GM20000 (cell line): ENCODE data around the gene ZSCAN5A.
"Not testable (repeated sequence)": the region's sequence is repeated elsewhere in the genome, so short reads cannot be mapped to it uniquely, and the experiment has no call there.

Experiments used
- DNase-seq: peaks from one replicate; pipeline ENCODE4 v3.0.0; 2012; ENCODE audit warnings: low spot score
- TF ChIP-seq, protein P1 (sequence below): IDR thresholded peaks from 2 replicates; pipeline ENCODE4 v1.5.1; 2012; ENCODE audit warnings: mild to moderate bottlenecking, control low read depth; ENCODE audit errors: extremely low read depth, missing control alignments

The ZSCAN5A gene

DNA sequence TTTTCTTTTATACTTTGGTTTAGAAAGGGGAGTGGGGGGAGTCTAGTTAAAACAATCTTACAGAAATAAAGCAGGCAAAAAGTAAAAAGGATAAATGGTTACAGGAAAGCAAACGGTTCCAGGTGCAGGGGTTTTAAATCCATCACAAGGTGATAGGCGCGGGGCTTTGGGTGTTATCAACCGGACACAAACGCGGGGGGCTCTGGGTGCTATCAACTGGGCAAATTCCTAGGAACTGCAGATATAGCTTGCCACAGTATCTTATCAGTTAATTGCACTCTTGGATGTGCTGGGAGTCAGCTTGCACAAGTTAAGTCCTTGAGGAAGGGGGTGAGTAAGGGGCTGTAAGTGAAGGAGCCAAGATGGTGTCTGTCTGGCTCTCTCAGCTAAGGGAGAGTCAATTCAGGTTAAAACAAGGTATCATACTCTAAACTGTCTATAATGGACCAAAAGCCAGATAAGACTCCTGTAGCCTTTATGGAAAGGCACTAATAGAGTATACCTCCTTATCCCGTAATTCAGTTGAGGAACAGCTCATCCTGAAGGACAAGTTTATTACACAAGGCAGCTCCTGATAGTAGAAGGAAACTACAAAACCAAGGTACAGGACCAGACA is 32.6 kb upstream of the ZSCAN5A start:
- TF ChIP-seq, protein P1, sequence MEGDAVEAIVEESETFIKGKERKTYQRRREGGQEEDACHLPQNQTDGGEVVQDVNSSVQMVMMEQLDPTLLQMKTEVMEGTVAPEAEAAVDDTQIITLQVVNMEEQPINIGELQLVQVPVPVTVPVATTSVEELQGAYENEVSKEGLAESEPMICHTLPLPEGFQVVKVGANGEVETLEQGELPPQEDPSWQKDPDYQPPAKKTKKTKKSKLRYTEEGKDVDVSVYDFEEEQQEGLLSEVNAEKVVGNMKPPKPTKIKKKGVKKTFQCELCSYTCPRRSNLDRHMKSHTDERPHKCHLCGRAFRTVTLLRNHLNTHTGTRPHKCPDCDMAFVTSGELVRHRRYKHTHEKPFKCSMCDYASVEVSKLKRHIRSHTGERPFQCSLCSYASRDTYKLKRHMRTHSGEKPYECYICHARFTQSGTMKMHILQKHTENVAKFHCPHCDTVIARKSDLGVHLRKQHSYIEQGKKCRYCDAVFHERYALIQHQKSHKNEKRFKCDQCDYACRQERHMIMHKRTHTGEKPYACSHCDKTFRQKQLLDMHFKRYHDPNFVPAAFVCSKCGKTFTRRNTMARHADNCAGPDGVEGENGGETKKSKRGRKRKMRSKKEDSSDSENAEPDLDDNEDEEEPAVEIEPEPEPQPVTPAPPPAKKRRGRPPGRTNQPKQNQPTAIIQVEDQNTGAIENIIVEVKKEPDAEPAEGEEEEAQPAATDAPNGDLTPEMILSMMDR, result no peak
- no peak for DNase-seq

DNA sequence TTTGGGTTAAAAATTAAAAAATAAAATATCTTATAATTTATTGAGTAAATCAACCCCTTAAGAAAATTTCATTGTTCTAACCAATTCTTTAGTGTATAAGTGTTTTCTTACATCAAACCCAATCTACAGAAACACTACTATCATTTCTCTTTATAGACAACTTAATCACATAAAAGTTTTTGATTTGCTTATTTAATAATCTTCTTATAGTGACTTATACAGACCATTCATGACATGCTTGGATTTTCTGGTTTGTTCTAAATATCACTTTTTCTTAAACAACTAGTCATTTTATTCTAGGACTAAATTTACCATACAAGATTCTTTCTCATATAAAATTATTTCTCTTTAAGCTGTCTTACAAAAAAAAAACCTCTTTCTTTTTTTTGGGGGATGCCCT is 27.3 kb upstream of the ZSCAN5A start:
- no peak for DNase-seq

DNA sequence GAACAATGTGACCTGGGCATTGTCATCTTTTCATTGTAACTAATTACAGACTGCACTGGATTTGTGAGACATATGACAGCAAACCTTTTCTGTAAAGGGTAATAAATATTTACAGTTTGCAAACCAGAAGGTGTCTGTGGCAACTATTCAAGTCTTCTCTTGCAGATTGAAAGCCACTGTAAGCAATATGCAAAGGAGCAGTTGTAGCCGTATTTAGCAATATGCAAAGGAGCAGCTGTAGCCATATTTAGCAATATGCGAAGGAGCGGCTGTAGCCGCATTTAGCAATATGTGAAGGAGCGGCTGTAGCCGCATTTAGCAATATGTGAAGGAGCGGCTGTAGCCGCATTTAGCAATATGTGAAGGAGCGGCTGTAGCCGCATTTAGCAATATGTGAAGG is 24.4 kb upstream of the ZSCAN5A start:
- DNase-seq, result not testable (repeated sequence)

More for the DNA sequence above, 27.3 kb upstream of the ZSCAN5A start:
- TF ChIP-seq, protein P1, result no peak

DNA sequence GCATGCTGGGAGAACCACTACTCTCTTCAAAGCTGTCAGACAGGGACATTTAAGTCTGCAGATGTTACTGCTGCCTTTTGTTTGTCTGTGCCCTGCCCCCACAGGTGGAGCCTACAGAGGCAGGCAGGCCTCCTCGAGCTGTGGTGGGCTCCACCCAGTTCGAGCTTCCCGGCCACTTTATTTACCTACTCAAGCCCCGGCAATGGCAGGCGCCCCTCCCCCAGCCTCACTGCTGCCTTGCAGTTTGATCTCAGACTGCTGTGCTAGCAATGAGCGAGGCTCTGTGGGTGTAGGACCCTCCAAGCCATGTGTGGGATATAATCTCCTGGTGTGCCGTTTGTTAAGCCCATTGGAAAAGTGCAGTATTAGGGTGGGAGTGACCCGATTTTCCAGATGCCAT is 22.4 kb upstream of the ZSCAN5A start:
- not testable (repeated sequence) for DNase-seq

DNA sequence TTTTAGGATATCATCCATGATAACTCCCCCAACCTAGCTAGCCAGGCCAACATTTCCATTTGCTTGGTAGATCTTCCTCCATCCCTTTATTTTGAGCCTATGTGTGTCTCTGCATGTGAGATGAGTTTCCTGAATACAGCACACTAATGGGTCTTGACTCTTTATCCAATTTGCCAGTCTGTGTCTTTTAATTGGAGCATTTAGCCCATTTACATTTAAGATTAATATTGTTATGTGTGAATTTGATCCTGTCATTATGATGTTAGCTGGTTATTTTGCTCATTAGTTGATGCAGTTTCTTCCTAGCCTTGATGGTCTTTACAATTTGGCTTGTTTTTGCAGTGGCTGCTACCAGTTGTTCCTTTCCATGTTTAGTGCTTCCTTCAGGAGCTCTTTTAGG is 20.7 kb upstream of the ZSCAN5A start:
- DNase-seq, result not testable (repeated sequence)

DNA sequence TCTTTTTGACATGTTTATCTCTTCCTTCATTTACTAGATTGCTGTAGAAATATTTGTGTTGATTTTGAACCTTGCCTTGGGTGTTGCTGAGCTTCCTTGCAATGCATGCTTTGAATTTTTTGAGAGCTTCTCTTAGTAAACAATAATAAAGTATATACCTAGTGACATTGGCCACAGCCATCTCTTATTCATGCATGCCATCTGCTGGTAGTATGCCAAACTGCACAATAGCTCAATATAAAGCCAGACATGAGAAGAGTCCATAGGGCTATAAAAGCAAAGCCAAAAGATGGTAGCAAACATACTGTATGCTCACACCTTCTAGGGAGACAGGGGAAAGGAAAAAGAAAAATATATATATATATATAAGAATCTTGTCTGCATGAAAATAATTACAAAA is 18.9 kb upstream of the ZSCAN5A start:
- peak; percentile 57 for DNase-seq
- TF ChIP-seq, protein P1, result peak; percentile 64

DNA sequence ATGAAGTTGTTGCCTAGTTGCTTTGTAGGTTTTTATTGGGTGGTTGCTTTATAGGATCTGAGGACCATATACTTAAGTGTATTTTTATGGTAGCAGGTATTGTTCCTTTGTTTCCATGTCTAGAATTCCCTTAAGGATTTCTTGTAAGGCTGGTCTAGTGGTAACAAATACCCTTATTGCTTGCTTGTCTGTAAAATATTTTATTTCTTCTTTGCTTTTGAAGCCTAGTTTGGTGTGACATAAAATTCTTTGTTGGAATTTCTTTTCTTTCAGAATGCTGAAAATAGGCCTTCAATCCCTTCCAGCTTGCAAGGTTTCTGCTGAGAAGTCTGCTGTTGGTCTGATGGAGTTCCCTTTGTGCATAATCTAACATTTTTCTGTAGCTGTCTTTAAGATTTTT is 18.1 kb upstream of the ZSCAN5A start:
- DNase-seq, result no peak

DNA sequence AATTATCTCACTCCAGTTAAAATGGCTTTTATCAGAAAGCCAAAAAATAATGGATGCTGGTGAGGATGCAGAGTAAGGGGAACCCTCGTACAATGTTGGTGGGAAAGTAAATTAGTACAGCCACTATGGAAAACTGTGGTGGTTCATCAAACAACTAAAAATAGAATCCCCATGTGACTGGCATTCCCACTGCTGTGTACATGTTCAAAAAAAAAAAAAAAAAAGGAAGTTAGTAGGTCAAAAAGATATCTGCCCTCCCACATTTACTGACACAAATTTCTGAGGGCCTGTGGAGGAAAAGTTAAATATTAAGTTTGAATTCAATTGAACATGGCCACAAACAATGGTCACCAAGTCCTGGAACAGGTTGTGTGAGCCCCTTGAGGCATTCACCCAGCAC is 9.8 kb upstream of the ZSCAN5A start:
- TF ChIP-seq, protein P1, result no peak
- no peak for DNase-seq

More for the DNA sequence above, 18.1 kb upstream of the ZSCAN5A start:
- TF ChIP-seq, protein P1, result no peak

DNA sequence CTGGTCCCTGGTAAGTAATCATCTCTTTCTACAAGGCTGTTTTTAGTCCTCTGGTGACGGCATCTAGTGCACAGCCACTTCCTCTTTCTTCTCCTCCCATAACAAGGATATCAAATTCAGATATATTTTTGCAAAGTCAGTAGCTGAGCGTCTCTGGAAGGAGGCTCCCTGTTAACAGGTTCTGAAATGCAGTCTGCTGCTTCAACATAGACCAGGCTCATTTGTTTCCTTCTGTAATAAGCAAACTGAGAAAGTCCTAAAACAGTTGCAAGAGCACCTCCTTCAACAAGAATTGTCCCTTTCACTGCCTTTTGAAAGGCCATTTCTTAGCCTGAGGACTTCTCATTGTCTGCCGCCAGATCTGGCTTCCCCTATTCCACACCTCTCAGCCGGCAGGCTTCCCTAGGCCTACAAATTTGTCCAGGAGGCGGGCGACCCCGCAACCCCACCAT is 7.4 kb upstream of the ZSCAN5A start:
- DNase-seq, result peak; percentile 27
- TF ChIP-seq, protein P1, result no peak
